ENCODE results near the gene COL23A1. TPM values are rescaled to one million over a fixed set of nuclear protein-coding genes. Genes with fewer than 3 reads are reported as not detected.

Gene COL23A1
- total and polyA plus RNA-seq, 2 of the 8 experiments (the other 6 are each of a cell fraction or from before 2014, with no cell fraction given) = 3.1 to 4.7 TPM

- no peak overlapping the region for H3K4me3 ChIP-seq (ENCODE audit: extremely low read depth in 1 of 4, insufficient read depth in 2 of 4, low read depth in 3 of 4, low read length in 4 of 4)
- no peak overlapping the region for H3K23ac ChIP-seq (ENCODE audit: insufficient read length)
- no peaks in the 10 kb centered on the region for H3K79me1 ChIP-seq (ENCODE audit: low read depth, low read length)
- no peaks in the 10 kb centered on the region for H3K9me3 ChIP-seq (ENCODE audit: insufficient read depth in 2 of 2, low read depth in 1 of 2, low read length in 1 of 2)
- H2BK5ac ChIP-seq (ENCODE audit: low read depth, low read length) = no peak overlapping the region
- no peak overlapping the region for H4K5ac ChIP-seq (ENCODE audit: insufficient read length, low read depth, low read length)
- DNase-seq (ENCODE audit: low read depth in 1 of 2, low spot score in 2 of 2) = no peak
- H2BK12ac ChIP-seq (ENCODE audit: low read depth, low read length) = no peak overlapping the region
- H3K14ac ChIP-seq (ENCODE audit: insufficient read length) = no peak overlapping the region
- H2BK20ac ChIP-seq (ENCODE audit: low read length) = no peak overlapping the region
- no peak overlapping the region for H2AK5ac ChIP-seq (ENCODE audit: low read depth, low read length)
- H4K20me1 ChIP-seq (replicated peaks in 1 of 2; ENCODE audit: control insufficient read depth in 1 of 2, insufficient read depth in 2 of 2, low read length in 2 of 2) = peaks cover 0 to 4% of the 10 kb centered on the region in 2 experiments
- H4K8ac ChIP-seq (ENCODE audit: extremely low read depth, insufficient read depth, low read length) = no peak overlapping the region
- FAIRE-seq = no peak
- ChIA-PET POLR2A (ENCODE audit: partially characterized antibody) (interaction anchor here (0.6 to 0.7 kb wide), 2 partner anchors 82 to 511 kb away, joined by 3 to 4 read pairs; no protein-coding TSS in a partner anchor), CTCF (ENCODE audit: partially characterized antibody) (interaction anchor here (0.6 to 9.5 kb wide), 3 partner anchors 17 to 61 kb away, joined by 3 to 79 read pairs (median 5); no protein-coding TSS in a partner anchor)
- no peaks in the 10 kb centered on the region for H3K27me3 ChIP-seq (replicated peaks in 1 of 4; ENCODE audit: control insufficient read depth in 3 of 4, extremely low read depth in 1 of 4, insufficient read depth in 3 of 4, low read length in 3 of 4)
- peaks cover 0 to 15% (median 7%) of the 10 kb centered on the region in 4 experiments; a peak in 4 of 7 replicates for H3K4me1 ChIP-seq (replicated peaks in 1 of 4; ENCODE audit: control insufficient read depth in 3 of 4, insufficient read depth in 4 of 4, low read length in 3 of 4)
- H3K36me3 ChIP-seq (ENCODE audit: control insufficient read depth in 2 of 4, insufficient read depth in 4 of 4, low read length in 3 of 4) = no peaks in the 10 kb centered on the region
- H3K27ac ChIP-seq (ENCODE audit: low read depth, low read length) = no peak overlapping the region
- H3K79me2 ChIP-seq (ENCODE audit: control insufficient read depth in 1 of 2, insufficient read depth in 2 of 2, low read length in 2 of 2) = no peaks in the 10 kb centered on the region
- no peak overlapping the region for H3K56ac ChIP-seq (replicated peaks; ENCODE audit: insufficient read length, low read depth, low read length)
- H2BK120ac ChIP-seq (replicated peaks; ENCODE audit: low read depth, low read length) = no peak overlapping the region
- H4K91ac ChIP-seq (replicated peaks; ENCODE audit: insufficient read length, low read length) = no peak overlapping the region
- no peak overlapping the region for H2AFZ ChIP-seq (ENCODE audit: low read length)
- 86 to 100% methylated on average over 1 to 7 of the region's 7 CpGs for WGBS, 2 experiments (ENCODE audit: extremely low coverage in 1 of 2, insufficient coverage in 1 of 2, insufficient read length in 1 of 2, insufficient replicate concordance in 2 of 2, low coverage in 1 of 2, low lambda C conversion rate in 2 of 2, missing lambda C conversion rate in 1 of 2)
- no peaks in the 10 kb centered on the region for H3K23me2 ChIP-seq (ENCODE audit: low read depth, low read length)
- H2BK15ac ChIP-seq (ENCODE audit: low read length) = no peak overlapping the region
- no peak for TF ChIP-seq KDM1A (IDR thresholded peaks at IDR 0.05; ENCODE audit: borderline replicate concordance, low read length)
- TF ChIP-seq SIRT6 (IDR thresholded peaks at IDR 0.05; ENCODE audit: low read length) = no peak
- H3K18ac ChIP-seq (ENCODE audit: extremely low read depth, low read length) = no peak overlapping the region
- H3K4ac ChIP-seq (replicated peaks; ENCODE audit: insufficient read length, low read depth, low read length) = no peak overlapping the region
- H3K4me2 ChIP-seq (ENCODE audit: insufficient read depth in 1 of 2, low read depth in 2 of 2, low read length in 2 of 2) = no peak overlapping the region
- no peak overlapping the region for H3K9ac ChIP-seq (replicated peaks in 1 of 4; ENCODE audit: extremely low read depth in 1 of 4, low read depth in 3 of 4, low read length in 3 of 4)
Observed at GRCh38 chr5:178326374-178326715, 263.8 kb downstream of the COL23A1 start.

Measured in H1 (cell line).